HTR-8/SVneo (cell line): ENCODE results near the gene IL11.
"Not testable (repeated sequence)": the region's sequence is repeated elsewhere in the genome, so short reads cannot be mapped to it uniquely, and the experiment has no call there.

Experiments
- DNase-seq: peaks from one replicate; pipeline ENCODE4 v3.0.0; 2011; ENCODE audit warnings: low spot score, mixed read lengths; ENCODE audit not compliant: insufficient read length
- FAIRE-seq: peaks from 2 replicates; lab custom pipeline; 2011; peaks lifted over from hg19 to GRCh38; lab: Jason Lieb, UNC

IL11 gene

GRCh38 chr19:55339889-55340783, 30.1 kb downstream of the IL11 start:
- FAIRE-seq: no peak
- DNase-seq: no peak

- FAIRE-seq: peak; percentile 99
- peak; percentile 99 for DNase-seq
Observed at GRCh38 chr19:55339105-55339888, 31.0 kb downstream of the IL11 start, which contains the start of gene KMT5C. Gene KMT5C, plus strand, starts transcription at chr19:55339876. Its CDS starts 2,061 bp downstream, at chr19:55341937.

GRCh38 chr19:55336101-55336500, 34.2 kb downstream of the IL11 start:
- FAIRE-seq (no peak), DNase-seq (no peak)

GRCh38 chr19:55333870-55334269, 36.4 kb downstream of the IL11 start:
- DNase-seq (no peak), FAIRE-seq (no peak)

- DNase-seq, FAIRE-seq: not testable (repeated sequence)
Observed at GRCh38 chr19:55329791-55330190, 40.5 kb downstream of the IL11 start.

GRCh38 chr19:55328774-55329318, 41.4 kb downstream of the IL11 start:
- FAIRE-seq, DNase-seq: not testable (repeated sequence)

- no peak for DNase-seq
- no peak for FAIRE-seq
Observed at GRCh38 chr19:55325172-55325571, 45.1 kb downstream of the IL11 start, which contains the start of gene TMEM150B. Gene TMEM150B, minus strand, starts transcription at chr19:55325341. Its CDS starts 4,305 bp downstream, at chr19:55321036.

GRCh38 chr19:55324662-55325061, 45.6 kb downstream of the IL11 start:
- DNase-seq (no peak), FAIRE-seq (no peak)

- FAIRE-seq (no peak), DNase-seq (no peak)
Observed at GRCh38 chr19:55322204-55322885, 47.9 kb downstream of the IL11 start.

- no peak for FAIRE-seq
Observed at GRCh38 chr19:55321466-55322137, 48.7 kb downstream of the IL11 start.

GRCh38 chr19:55320844-55321419, 49.3 kb downstream of the IL11 start:
- DNase-seq (no peak), FAIRE-seq (no peak)

More at GRCh38 chr19:55321466-55322137, 48.7 kb downstream of the IL11 start:
- no peak for DNase-seq

- FAIRE-seq (no peak), DNase-seq (no peak)
Observed at GRCh38 chr19:55319785-55320184, 50.5 kb downstream of the IL11 start.

GRCh38 chr19:55316646-55317045, 53.6 kb downstream of the IL11 start:
- DNase-seq (no peak), FAIRE-seq (no peak)

GRCh38 chr19:55315956-55316525, 54.2 kb downstream of the IL11 start:
- FAIRE-seq: no peak
- no peak for DNase-seq

- DNase-seq: no peak
- no peak for FAIRE-seq
Observed at GRCh38 chr19:55314396-55314795, 55.9 kb downstream of the IL11 start.
